Endothelial cell of umbilical vein (primary cell): ENCODE results near the gene TBCE.

Experiments used
- EZH2 ChIP-seq: IDR thresholded peaks from 2 replicates; pipeline ENCODE4 v1.6.1; 2012; ENCODE audit warnings: borderline replicate concordance, low read depth, mild to moderate bottlenecking, moderate library complexity, low read length, inconsistent platforms; ENCODE audit not compliant: severe bottlenecking
- JUN ChIP-seq: IDR thresholded peaks from 2 replicates; pipeline ENCODE4 v1.6.1; 2011; ENCODE audit warnings: borderline replicate concordance, low read depth; ENCODE audit not compliant: insufficient read length, insufficient read depth
- MAX ChIP-seq: IDR thresholded peaks from 2 replicates; pipeline ENCODE4 v1.6.1; 2011; ENCODE audit not compliant: insufficient read depth, insufficient read length
- MYC ChIP-seq: IDR thresholded peaks from one replicate; pipeline ENCODE4 v1.6.1; 2011; ENCODE audit warnings: mild to moderate bottlenecking, low read depth, low read length
- POLR2A ChIP-seq: IDR thresholded peaks from 2 replicates; pipeline ENCODE4 v1.6.1; 2012; ENCODE audit warnings: low read depth, mild to moderate bottlenecking, control low read depth, low read length
- POLR2AphosphoS5 ChIP-seq: IDR thresholded peaks from 2 replicates; pipeline ENCODE4 v1.6.1; 2012; ENCODE audit warnings: low read depth, mild to moderate bottlenecking, control low read depth, low read length, moderate library complexity; ENCODE audit not compliant: insufficient read depth
- TF ChIP-seq, protein P1 (sequence below), 2 donors: IDR thresholded peaks; 1 replicate in 1 of 2; 2 replicates in 1 of 2; pipeline ENCODE4 v1.5.1; 2011; ENCODE audit warnings: low read length in 2 of 2, mild to moderate bottlenecking in 2 of 2, moderate library complexity in 2 of 2, control low read depth in 1 of 2, inconsistent platforms in 1 of 2, low read depth in 1 of 2; ENCODE audit not compliant: insufficient read depth in 1 of 2; ENCODE audit errors: extremely low read depth in 1 of 2

DNA sequence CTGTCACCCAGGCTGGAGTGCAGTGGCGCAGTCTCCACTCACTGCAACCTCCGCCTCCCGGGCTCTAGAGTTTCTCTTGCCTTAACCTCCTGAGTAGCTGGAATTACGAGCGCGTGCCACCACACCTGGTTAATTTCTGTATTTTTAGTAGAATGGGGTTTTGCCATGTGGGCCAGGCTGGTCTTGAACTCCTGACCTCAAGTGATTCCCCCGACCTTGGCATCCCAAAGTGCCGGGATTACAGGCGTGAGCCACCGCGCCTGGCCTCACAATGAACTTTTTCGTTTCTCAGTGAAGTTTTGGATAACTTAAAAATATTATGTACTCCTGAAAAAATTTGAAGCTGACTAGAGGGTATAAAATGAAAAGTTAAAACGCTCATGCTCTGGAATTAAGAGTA, 59.5 kb downstream of the TBCE start:
- TF ChIP-seq, protein P1, sequence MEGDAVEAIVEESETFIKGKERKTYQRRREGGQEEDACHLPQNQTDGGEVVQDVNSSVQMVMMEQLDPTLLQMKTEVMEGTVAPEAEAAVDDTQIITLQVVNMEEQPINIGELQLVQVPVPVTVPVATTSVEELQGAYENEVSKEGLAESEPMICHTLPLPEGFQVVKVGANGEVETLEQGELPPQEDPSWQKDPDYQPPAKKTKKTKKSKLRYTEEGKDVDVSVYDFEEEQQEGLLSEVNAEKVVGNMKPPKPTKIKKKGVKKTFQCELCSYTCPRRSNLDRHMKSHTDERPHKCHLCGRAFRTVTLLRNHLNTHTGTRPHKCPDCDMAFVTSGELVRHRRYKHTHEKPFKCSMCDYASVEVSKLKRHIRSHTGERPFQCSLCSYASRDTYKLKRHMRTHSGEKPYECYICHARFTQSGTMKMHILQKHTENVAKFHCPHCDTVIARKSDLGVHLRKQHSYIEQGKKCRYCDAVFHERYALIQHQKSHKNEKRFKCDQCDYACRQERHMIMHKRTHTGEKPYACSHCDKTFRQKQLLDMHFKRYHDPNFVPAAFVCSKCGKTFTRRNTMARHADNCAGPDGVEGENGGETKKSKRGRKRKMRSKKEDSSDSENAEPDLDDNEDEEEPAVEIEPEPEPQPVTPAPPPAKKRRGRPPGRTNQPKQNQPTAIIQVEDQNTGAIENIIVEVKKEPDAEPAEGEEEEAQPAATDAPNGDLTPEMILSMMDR (IDR thresholded peaks at IDR 0.05; ENCODE audit: extremely low read depth in 1 of 2, insufficient read depth in 1 of 2, low read depth in 1 of 2, low read length in 2 of 2): no peak
- TF ChIP-seq POLR2A (no peak), EZH2 (no peak), JUN (no peak), POLR2AphosphoS5 (no peak), MAX (no peak), MYC (no peak)
